DMS79 (cell line): ENCODE measurements around the gene LRRC8D.
"Not testable (repeated sequence)": the region's sequence is repeated elsewhere in the genome, so short reads cannot be mapped to it uniquely, and the experiment has no call there.

ENCODE experiments used
- DNase-seq: peaks from one replicate; lab custom pipeline; 2025; lab: John Stamatoyannopoulos, UW

Gene LRRC8D

GRCh38 chr1:89962024-89962741 lies 141.4 kb downstream of the LRRC8D start:
- DNase-seq, result no peak

- DNase-seq, result no peak
Measured at GRCh38 chr1:89962742-89963075, 141.9 kb downstream of the LRRC8D start.

- DNase-seq, result peak; percentile 37
Measured at GRCh38 chr1:89965193-89965768, 144.4 kb downstream of the LRRC8D start.

- no peak for DNase-seq
Measured at GRCh38 chr1:89966656-89967055, 145.8 kb downstream of the LRRC8D start.

- no peak for DNase-seq
Measured at GRCh38 chr1:89971600-89971999, 150.8 kb downstream of the LRRC8D start.

- DNase-seq, result no peak
Measured at GRCh38 chr1:89972024-89972423, 151.2 kb downstream of the LRRC8D start.

GRCh38 chr1:89973471-89974127 lies 152.8 kb downstream of the LRRC8D start:
- no peak for DNase-seq

GRCh38 chr1:89974256-89974655 lies 153.4 kb downstream of the LRRC8D start:
- no peak for DNase-seq

- no peak for DNase-seq
Measured at GRCh38 chr1:89974696-89975470, 154.1 kb downstream of the LRRC8D start.

- no peak for DNase-seq
Measured at GRCh38 chr1:89975540-89976125, 154.8 kb downstream of the LRRC8D start.

- DNase-seq, result no peak
Measured at GRCh38 chr1:89978755-89979154, 157.9 kb downstream of the LRRC8D start.

GRCh38 chr1:89980605-89981004 lies 159.8 kb downstream of the LRRC8D start:
- DNase-seq, result no peak

GRCh38 chr1:89982846-89983245 lies 162.0 kb downstream of the LRRC8D start:
- not testable (repeated sequence) for DNase-seq

GRCh38 chr1:89984564-89985116 lies 163.8 kb downstream of the LRRC8D start:
- not testable (repeated sequence) for DNase-seq

- DNase-seq, result peak; percentile 48
Measured at GRCh38 chr1:89986020-89986419, 165.2 kb downstream of the LRRC8D start.
